K562 (cell line): ENCODE results near the gene GLMN. TPM values are rescaled to one million over a fixed set of nuclear protein-coding genes. Genes with fewer than 3 reads are reported as not detected.
"Not testable (repeated sequence)": the region's sequence is repeated elsewhere in the genome, so short reads cannot be mapped to it uniquely, and the experiment has no call there.

ENCODE experiments used
- ATAC-seq: fragments of 200-7000 bp; cut with Tn5 transposase; 3 replicates; pipeline ENCODE4 v1.9.1; 2020; ENCODE audit warnings: moderate library complexity
- BruUV-seq: library from RNA; stranded (reverse); fragments of 400-500 nt; replicated peaks from 2 replicates; lab custom pipeline; 2021; lab: Mats Ljungman, UMichigan
- CTCF ChIA-PET: fragments of 300-600 bp; formaldehyde crosslinking; extraction: SDS; loops from one replicate; lab custom pipeline; 2021; ENCODE audit warnings: low intra/inter-chr PET ratio; lab: Yijun Ruan, JAX
- POLR2A ChIA-PET: fragments of 300-600, 350-650 bp; sonication (Branson Sonifier 250); formaldehyde crosslinking; extraction: SDS; loops from one replicate; lab custom pipeline; 2021; ENCODE audit warnings: antibody characterized with exemption, inconsistent platforms; lab: Yijun Ruan, JAX
- DNase-seq, 4 experiments: peaks; one replicate each; pipeline versions ENCODE4 v3.0.0 to v3.0.0-alpha.2; 2011 to 2018; ENCODE audit warnings: low spot score in 3 of 4, mixed read lengths in 3 of 4; ENCODE audit errors: extremely low read depth in 1 of 4
- FAIRE-seq: peaks from 2 replicates; lab custom pipeline; 2011; peaks lifted over from hg19 to GRCh38; lab: Jason Lieb, UNC
- H2AFZ ChIP-seq: 2 replicates; pipeline ENCODE4 v1.6.0; 2011; ENCODE audit warnings: low read depth, low read length, control low read depth, inconsistent platforms
- H3K27ac ChIP-seq: fragments of 200-600 bp; 3 replicates; pipeline ENCODE4 v1.8.0; 2011; ENCODE audit warnings: low read depth, mild to moderate bottlenecking, control low read depth, inconsistent platforms, low read length, moderate library complexity, mixed read lengths; ENCODE audit errors: extremely low read depth
- H3K27me3 ChIP-seq, 2 experiments: fragments of 300-600 bp in 1 of 2; 2 replicates in 1 of 2; 3 replicates in 1 of 2; pipeline versions ENCODE4 v1.6.0 to v1.8.0; 2011; ENCODE audit warnings: inconsistent platforms in 2 of 2, low read length in 2 of 2, mild to moderate bottlenecking in 1 of 2, mixed read lengths in 1 of 2, moderate library complexity in 1 of 2; ENCODE audit not compliant: control insufficient read depth in 2 of 2, insufficient read depth in 2 of 2
- H3K36me3 ChIP-seq: fragments of 300-600 bp; 3 replicates; pipeline ENCODE4 v1.8.0; 2011; ENCODE audit warnings: mild to moderate bottlenecking, low read length, inconsistent platforms; ENCODE audit not compliant: control insufficient read depth, insufficient read depth
- H3K4me1 ChIP-seq, 2 experiments: fragments of 200-600 bp in 1 of 2; replicated peaks in 1 of 2; 2 replicates in 1 of 2; 3 replicates in 1 of 2; pipeline versions ENCODE4 v1.5.1 to v1.8.0; 2011; ENCODE audit warnings: inconsistent platforms in 2 of 2, low read length in 2 of 2, mild to moderate bottlenecking in 1 of 2, mixed read lengths in 1 of 2, moderate library complexity in 1 of 2; ENCODE audit not compliant: control insufficient read depth in 2 of 2, insufficient read depth in 2 of 2
- H3K4me2 ChIP-seq: 2 replicates; pipeline ENCODE4 v1.6.1; 2011; ENCODE audit warnings: low read length, control low read depth, inconsistent platforms, mixed read lengths; ENCODE audit not compliant: insufficient read depth
- H3K4me3 ChIP-seq: fragments of 200-600 bp; sonication (generic), shearing (Covaris generic); 2 replicates; pipeline ENCODE4 v1.5.1; 2016; ENCODE audit warnings: control low read depth, inconsistent platforms
- H3K79me2 ChIP-seq: fragments of 200-600 bp; 3 replicates; pipeline ENCODE4 v1.8.0; 2011; ENCODE audit warnings: low read length, inconsistent platforms; ENCODE audit not compliant: control insufficient read depth, insufficient read depth
- H3K9ac ChIP-seq, 2 experiments: 2 replicates each; pipeline versions ENCODE4 v1.6.0 to v1.6.1; 2011; ENCODE audit warnings: low read depth in 2 of 2, low read length in 2 of 2, control low read depth in 1 of 2, inconsistent platforms in 1 of 2, mild to moderate bottlenecking in 1 of 2, mixed read lengths in 1 of 2; ENCODE audit not compliant: insufficient read depth in 1 of 2
- H3K9me1 ChIP-seq: one replicate; pipeline ENCODE4 v1.6.0; 2011; ENCODE audit warnings: inconsistent platforms, mild to moderate bottlenecking, low read length, moderate library complexity; ENCODE audit not compliant: control insufficient read depth, insufficient read depth
- H3K9me3 ChIP-seq: replicated peaks from 2 replicates; pipeline ENCODE4 v1.5.1; 2011; ENCODE audit warnings: low read depth, low read length, inconsistent platforms; ENCODE audit not compliant: control insufficient read depth, insufficient read depth
- H4K20me1 ChIP-seq: replicated peaks from 2 replicates; pipeline ENCODE4 v1.6.1; 2011; ENCODE audit warnings: low read length, inconsistent platforms, mixed read lengths; ENCODE audit not compliant: control insufficient read depth, insufficient read depth
- GTF3C2 ChIP-seq: IDR thresholded peaks from 3 replicates; pipeline ENCODE4 v1.6.1; 2011; ENCODE audit warnings: borderline replicate concordance, mild to moderate bottlenecking, moderate library complexity; ENCODE audit not compliant: insufficient read length; ENCODE audit errors: extremely low read depth
- SMARCB1 ChIP-seq: IDR thresholded peaks from 2 replicates; pipeline ENCODE4 v1.6.1; 2011; ENCODE audit warnings: improper control_type of control experiment, low read depth; ENCODE audit not compliant: insufficient read length
- TRIM28 ChIP-seq: fragments of 450-650 bp; IDR thresholded peaks from 2 replicates; pipeline ENCODE4 v1.6.1; 2017
- ZNF354B ChIP-seq: fragments of 250-450 bp; sonication (Bioruptor Pico); IDR thresholded peaks from 2 replicates; pipeline ENCODE4 v1.4.0; 2020
- ZNF507 ChIP-seq: conservative IDR thresholded peaks from 2 replicates; pipeline ENCODE4 v1.6.1; 2017; ENCODE audit warnings: missing genetic modification characterization, missing compliant biosample characterization
- ZNF717 ChIP-seq: fragments of 250-450 bp; sonication (Bioruptor Pico); IDR thresholded peaks from 2 replicates; pipeline ENCODE4 v1.5.0; 2021
- WGBS: fragments of 100-300 bp; shearing (Covaris generic); methylation state at CpG from one replicate; pipeline ENCODE4 v1.1.6; 2016; ENCODE audit warnings: low coverage, mixed read lengths; ENCODE audit not compliant: insufficient coverage; ENCODE audit errors: missing lambda C conversion rate; 5-methylcytosine and 5-hydroxymethylcytosine counted together
- in situ Hi-C: fragments of 300-500 bp; cut with MboI; formaldehyde crosslinking; loops from 4 replicates; pipeline ENCODE4 v1.15.0; 2018; ENCODE audit warnings: inconsistent platforms, mixed read lengths
- intact Hi-C: fragments of 100-400 bp; cut with micrococcal nuclease; formaldehyde crosslinking; loops from 2 replicates; pipeline ENCODE4 v1.14.2; 2022
- polyA plus RNA-seq, 8 experiments: library from polyadenylated mRNA; depleted of rRNA in 4 of 8; stranded (reverse) in 5 of 8; unstranded in 3 of 8; fragments of >200 nt; fragmentation: Nextera tagmentation in 2 of 8; fragmentation: Illumina TruSeq in 1 of 8; extraction: Ambion mirVana in 2 of 8; extraction: Trizol in 1 of 8; gene quantifications; 2 replicates each; pipeline versions ENCODE4 v1.2.1 to v1.2.3, GENCODE V29; 2011 to 2014; ENCODE audit warnings: inconsistent platforms in 1 of 8, missing spikeins in 1 of 8
- total RNA-seq, 7 experiments: library from RNA; depleted of rRNA in 6 of 7; stranded (reverse); fragments of >200 nt in 6 of 7; fragmentation: Illumina TruSeq in 2 of 7; extraction: Trizol in 2 of 7; gene quantifications; 2 replicates each; pipeline versions ENCODE4 v1.2.1 to v1.2.3, GENCODE V29; 2011 to 2021; ENCODE audit warnings: low replicate concordance in 1 of 7

Gene GLMN
- total and polyA plus RNA-seq, 9 of the 15 experiments (the other 6 are each of a cell fraction or from before 2014, with no cell fraction given): 13.0 to 24.8 (median 19.0) TPM

DNA sequence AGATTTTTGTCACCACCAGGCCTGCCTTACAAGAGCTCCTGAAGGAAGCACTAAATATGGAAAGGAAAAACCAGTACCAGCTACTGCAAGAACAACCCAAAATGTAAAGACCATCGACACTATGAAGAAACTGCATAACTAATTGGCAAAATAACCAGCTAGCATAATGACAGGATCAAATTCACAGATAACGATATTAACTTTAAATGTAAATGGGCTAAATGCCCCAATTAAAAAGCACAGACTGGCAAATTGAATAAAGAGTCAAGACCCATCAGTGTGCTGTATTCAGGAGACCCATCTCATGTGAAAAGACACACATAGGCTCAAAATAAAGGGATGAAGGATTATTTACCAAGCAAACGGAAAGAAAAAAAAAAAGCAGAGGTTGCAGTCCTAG lies 44.1 kb downstream of the GLMN start:
- FAIRE-seq, in situ Hi-C loops: not testable (repeated sequence)

DNA sequence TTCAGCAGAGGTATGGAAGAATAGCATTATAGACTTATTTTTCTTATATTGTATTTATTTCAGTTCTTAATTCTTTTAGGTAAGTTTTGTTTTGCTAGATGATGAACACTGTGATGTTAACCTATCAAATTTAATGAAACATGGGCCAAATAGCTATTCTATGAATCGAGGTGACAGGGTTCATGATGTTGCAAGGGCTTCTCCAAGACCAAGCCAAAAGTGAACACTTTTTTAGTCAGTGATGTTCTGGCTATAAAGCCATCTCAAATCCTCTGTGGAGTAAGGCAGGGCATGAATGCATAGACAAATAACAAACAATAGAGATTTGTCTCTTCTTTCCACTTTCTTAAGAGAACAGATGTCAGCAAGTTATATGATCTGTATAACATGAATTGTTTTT lies 54.4 kb downstream of the GLMN start:
- no peak overlapping the region for H3K27ac ChIP-seq
- H3K4me1 ChIP-seq: no peaks in the 10 kb centered on the region
- in situ Hi-C loops: no loop called here
- no peaks in the 10 kb centered on the region for H4K20me1 ChIP-seq
- H3K9ac ChIP-seq: no peak overlapping the region
- H3K36me3 ChIP-seq: peaks cover 7% of the 10 kb centered on the region; the same call in 1 of the 3 replicates
- H3K9me1 ChIP-seq: no peaks in the 10 kb centered on the region
- no peak for FAIRE-seq
- ChIA-PET POLR2A (no interaction called here), CTCF (no interaction called here)
- DNase-seq: no peak
- no peaks in the 10 kb centered on the region for H3K9me3 ChIP-seq
- intact Hi-C loops: no loop called here
- no peak overlapping the region for H2AFZ ChIP-seq
- 37% methylated on average over 1 of the region's 1 CpG for WGBS
- H3K79me2 ChIP-seq: no peaks in the 10 kb centered on the region
- no peak overlapping the region for H3K4me2 ChIP-seq
- no TSS peak for BruUV-seq
- no peak overlapping the region for H3K4me3 ChIP-seq
- H3K27me3 ChIP-seq: no peaks in the 10 kb centered on the region; a peak in 1 of 5 replicates
- no peak for ATAC-seq
- TF ChIP-seq GTF3C2: no peak
- TF ChIP-seq SMARCB1: no peak
- TF ChIP-seq ZNF717 (CRISPR knock-in tag): no peak
- no peak for TF ChIP-seq TRIM28

More for the DNA sequence above, 44.1 kb downstream of the GLMN start:
- H3K4me2 ChIP-seq, H4K20me1 ChIP-seq, intact Hi-C loops, H2AFZ ChIP-seq, H3K27me3 ChIP-seq, H3K4me1 ChIP-seq, H3K9me1 ChIP-seq, DNase-seq, H3K27ac ChIP-seq, H3K9ac ChIP-seq, H3K36me3 ChIP-seq, BruUV-seq, H3K9me3 ChIP-seq, H3K4me3 ChIP-seq, H3K79me2 ChIP-seq, ATAC-seq: not testable (repeated sequence)
- WGBS: 71% methylated on average over 3 of the region's 3 CpGs
- POLR2A ChIA-PET: interaction anchor here (0.6 kb wide), 1 partner anchor 325 kb away, joined by 5 read pairs; no protein-coding TSS in a partner anchor
- TF ChIP-seq ZNF507 (peak; percentile 95), ZNF354B (0 out of 2 replicates have a peak, but pooled peaks have one; percentile 50)
- TF ChIP-seq, all 486 proteins: peak for 2; not testable (repeated sequence) for 484
- CTCF ChIA-PET: not testable (repeated sequence)
